ENCODE results near the gene STRAP. TPM values are rescaled to one million over a fixed set of nuclear protein-coding genes. Genes with fewer than 3 reads are reported as not detected.

Gene STRAP
- total and polyA plus RNA-seq, 2 experiments from 2014 or later: 229 to 403 TPM

DNA sequence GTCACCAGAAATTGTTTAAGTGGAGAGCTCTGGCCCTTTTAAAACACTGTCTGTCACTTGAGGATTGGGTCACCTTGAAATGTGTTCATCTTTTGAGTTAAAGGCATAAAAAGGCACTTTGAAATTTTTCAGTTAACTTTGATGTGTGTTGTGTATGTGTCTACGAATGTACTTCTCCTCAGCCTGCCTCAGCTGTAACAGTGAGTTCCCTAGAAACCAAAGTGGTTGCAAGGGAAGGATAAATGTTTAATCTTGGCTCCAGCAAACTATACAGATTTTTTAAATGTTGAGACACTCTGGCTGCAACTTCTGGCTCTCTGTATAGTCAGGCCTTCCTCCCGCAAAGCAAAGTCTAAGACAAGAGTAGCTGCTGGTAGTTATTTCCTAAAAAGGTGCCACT, 37.2 kb downstream of the STRAP start:
- no peaks in the 10 kb centered on the region for H3K9me3 Mint-ChIP-seq
- peaks cover 28% of the 10 kb centered on the region for H3K4me1 Mint-ChIP-seq
- H3K27ac Mint-ChIP-seq: no peak overlapping the region
- Histone ChIP-seq H3F3A (replicated peaks; ENCODE audit: low read depth) (no peaks in the 10 kb centered on the region), H3K79me2 (replicated peaks; ENCODE audit: insufficient read depth) (no peaks in the 10 kb centered on the region), H4K20me1 (replicated peaks; ENCODE audit: insufficient read depth) (0 out of 2 replicates have a peak, but pooled peaks cover 5% of the 10 kb centered on the region), H3K27ac (ENCODE audit: low read depth) (no peak overlapping the region), H3K27me3 (ENCODE audit: insufficient read depth) (no peaks in the 10 kb centered on the region), H3K9me2 (ENCODE audit: insufficient read depth) (no peaks in the 10 kb centered on the region), H3K4me1 (ENCODE audit: insufficient read depth) (no peaks in the 10 kb centered on the region), H2AFZ (no peak overlapping the region), H3K4me2 (no peak overlapping the region), H3K4me3 (no peak overlapping the region), H3K36me3 (ENCODE audit: insufficient read depth) (no peaks in the 10 kb centered on the region)
- H3K27me3 Mint-ChIP-seq (ENCODE audit: insufficient read depth, low read depth, poor library complexity): no peaks in the 10 kb centered on the region
- TF ChIP-seq ZNF331 (CRISPR knock-in tag; IDR thresholded peaks at IDR 0.05; ENCODE audit: low read depth): no peak
- TF ChIP-seq REST (IDR thresholded peaks at IDR 0.05; ENCODE audit: unreplicated experiment): no peak
- TF ChIP-seq EZH2phosphoT487 (IDR thresholded peaks at IDR 0.05; ENCODE audit: unreplicated experiment): no peak
- TF ChIP-seq JUNB (IDR thresholded peaks at IDR 0.05; ENCODE audit: unreplicated experiment): no peak
- no peak for TF ChIP-seq ETS1 (IDR thresholded peaks at IDR 0.05)
- TF ChIP-seq STAT1 (IDR thresholded peaks at IDR 0.05; ENCODE audit: unreplicated experiment): no peak
- no peak for TF ChIP-seq POLR2AphosphoS5 (IDR thresholded peaks at IDR 0.05; ENCODE audit: low read depth)
- TF ChIP-seq NANOG (IDR thresholded peaks at IDR 0.05; ENCODE audit: borderline replicate concordance): no peak
- TF ChIP-seq, protein P1, sequence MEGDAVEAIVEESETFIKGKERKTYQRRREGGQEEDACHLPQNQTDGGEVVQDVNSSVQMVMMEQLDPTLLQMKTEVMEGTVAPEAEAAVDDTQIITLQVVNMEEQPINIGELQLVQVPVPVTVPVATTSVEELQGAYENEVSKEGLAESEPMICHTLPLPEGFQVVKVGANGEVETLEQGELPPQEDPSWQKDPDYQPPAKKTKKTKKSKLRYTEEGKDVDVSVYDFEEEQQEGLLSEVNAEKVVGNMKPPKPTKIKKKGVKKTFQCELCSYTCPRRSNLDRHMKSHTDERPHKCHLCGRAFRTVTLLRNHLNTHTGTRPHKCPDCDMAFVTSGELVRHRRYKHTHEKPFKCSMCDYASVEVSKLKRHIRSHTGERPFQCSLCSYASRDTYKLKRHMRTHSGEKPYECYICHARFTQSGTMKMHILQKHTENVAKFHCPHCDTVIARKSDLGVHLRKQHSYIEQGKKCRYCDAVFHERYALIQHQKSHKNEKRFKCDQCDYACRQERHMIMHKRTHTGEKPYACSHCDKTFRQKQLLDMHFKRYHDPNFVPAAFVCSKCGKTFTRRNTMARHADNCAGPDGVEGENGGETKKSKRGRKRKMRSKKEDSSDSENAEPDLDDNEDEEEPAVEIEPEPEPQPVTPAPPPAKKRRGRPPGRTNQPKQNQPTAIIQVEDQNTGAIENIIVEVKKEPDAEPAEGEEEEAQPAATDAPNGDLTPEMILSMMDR (conservative IDR thresholded peaks at IDR 0.05; ENCODE audit: low read depth in 2 of 2): no peak
- no peak for TF ChIP-seq ZNF114 (CRISPR knock-in tag; IDR thresholded peaks at IDR 0.05)
- no peak for TF ChIP-seq CREB1 (CRISPR knock-in tag; IDR thresholded peaks at IDR 0.05; ENCODE audit: low read depth)
- TF ChIP-seq EZH2 (IDR thresholded peaks at IDR 0.05; ENCODE audit: low read depth, unreplicated experiment): no peak
- TF ChIP-seq ZNF462 (CRISPR knock-in tag; IDR thresholded peaks at IDR 0.05): no peak
- DNase-seq (ENCODE audit: low spot score) (no peak), ATAC-seq (no peak)
- no peak overlapping the region for H3K4me3 Mint-ChIP-seq
- no peaks in the 10 kb centered on the region for H3K36me3 Mint-ChIP-seq (ENCODE audit: low read depth)
